ENCODE measurements around the gene SH3BP4.

- no peak for TF ChIP-seq EZH2 (IDR thresholded peaks at IDR 0.05)
- no peak for TF ChIP-seq POLR2AphosphoS5 (IDR thresholded peaks at IDR 0.05; ENCODE audit: borderline replicate concordance, low read depth, low read length)
- TF ChIP-seq FOXP2 (optimal IDR thresholded peaks at IDR 0.05; ENCODE audit: control extremely low read depth, extremely low read length, insufficient read depth), result no peak
These were observed 19.1 kb upstream of the SH3BP4 start for GRCh38 chr2:234932591-234933168.
